HG02840 (cell line): ENCODE measurements around the gene SLC16A1.
"Not testable (repeated sequence)": the region's sequence is repeated elsewhere in the genome, so short reads cannot be mapped to it uniquely, and the experiment has no call there.

Experiments
- ATAC-seq: cut with Tn5 transposase; IDR thresholded peaks from one replicate; pipeline ENCODE4 v1.9.1; 2021; ENCODE audit warnings: mild to moderate bottlenecking, moderate library complexity, moderate number of reproducible peaks; ENCODE audit not compliant: unreplicated experiment, low FRiP score

The SLC16A1 gene

GRCh38 chr1:112973788-112974187, 17.8 kb upstream of the SLC16A1 start:
- ATAC-seq = no peak

- ATAC-seq = no peak
These were observed 15.0 kb upstream of the SLC16A1 start for GRCh38 chr1:112971006-112971405.

GRCh38 chr1:112964347-112964746, 8.4 kb upstream of the SLC16A1 start:
- no peak for ATAC-seq

- ATAC-seq = no peak
These were observed 5.1 kb upstream of the SLC16A1 start for GRCh38 chr1:112961072-112961471.

- ATAC-seq = no peak
These were observed 4.4 kb upstream of the SLC16A1 start for GRCh38 chr1:112960384-112960783.

GRCh38 chr1:112958236-112958635, 2.2 kb upstream of the SLC16A1 start:
- ATAC-seq = not testable (repeated sequence)

GRCh38 chr1:112957133-112957812, 1.3 kb upstream of the SLC16A1 start:
- no peak for ATAC-seq

GRCh38 chr1:112956544-112957132, 642 bp upstream of the SLC16A1 start:
- ATAC-seq = peak; percentile 9

GRCh38 chr1:112954945-112955772, 837 bp downstream of the SLC16A1 start:
- ATAC-seq = peak; percentile 9

- no peak for ATAC-seq
These were observed 1.9 kb downstream of the SLC16A1 start for GRCh38 chr1:112954017-112954650.

GRCh38 chr1:112950426-112950825, 5.6 kb downstream of the SLC16A1 start:
- ATAC-seq = no peak

- ATAC-seq = no peak
These were observed 9.3 kb downstream of the SLC16A1 start for GRCh38 chr1:112946683-112947082.

- no peak for ATAC-seq
These were observed 16.2 kb downstream of the SLC16A1 start for GRCh38 chr1:112939810-112940209.

GRCh38 chr1:112938210-112938609, 17.8 kb downstream of the SLC16A1 start:
- no peak for ATAC-seq

GRCh38 chr1:112937495-112937894, 18.5 kb downstream of the SLC16A1 start:
- no peak for ATAC-seq

- ATAC-seq = no peak
These were observed 18.9 kb downstream of the SLC16A1 start for GRCh38 chr1:112937070-112937469.

- ATAC-seq = no peak
These were observed 20.4 kb downstream of the SLC16A1 start for GRCh38 chr1:112935461-112936111.

GRCh38 chr1:112934577-112934976, 21.4 kb downstream of the SLC16A1 start:
- no peak for ATAC-seq

GRCh38 chr1:112933820-112934571, 22.0 kb downstream of the SLC16A1 start:
- ATAC-seq = no peak

- ATAC-seq = no peak
These were observed 26.0 kb downstream of the SLC16A1 start for GRCh38 chr1:112929979-112930378.
